WTC11 (cell line): ENCODE measurements around the gene HOXD12. TPM values are rescaled to one million over a fixed set of nuclear protein-coding genes. Genes with fewer than 3 reads are reported as not detected.

ENCODE experiments used
- ATAC-seq: fragments of 200-7000 bp; cut with Tn5 transposase; 2 replicates; pipeline ENCODE4 v1.10.0; 2021; ENCODE audit warnings: mild to moderate bottlenecking, moderate library complexity
- CTCF ChIA-PET: fragments of 300-600 bp; sonication (Branson Sonifier 250); formaldehyde crosslinking; loops from one replicate; lab custom pipeline; 2021; ENCODE audit warnings: antibody characterized with exemption; lab: Charles Lee
- POLR2A ChIA-PET: fragments of 350-600 bp; sonication (Branson Sonifier 250); formaldehyde crosslinking; loops from one replicate; lab custom pipeline; 2021; ENCODE audit warnings: antibody characterized with exemption; lab: Charles Lee
- DNase-seq: peaks from one replicate; pipeline ENCODE4 v3.0.0; 2021; ENCODE audit warnings: low spot score
- H3K27ac Mint-ChIP-seq: 2 replicates; pipeline ENCODE4 v1.8.0; 2021; ENCODE audit warnings: mixed read lengths
- H3K27me3 Mint-ChIP-seq: 2 replicates; pipeline ENCODE4 v1.8.0; 2021; ENCODE audit warnings: low read depth, mild to moderate bottlenecking, moderate library complexity, mixed read lengths
- H3K36me3 Mint-ChIP-seq: 2 replicates; pipeline ENCODE4 v1.8.0; 2021; ENCODE audit warnings: mixed read lengths
- H3K4me1 Mint-ChIP-seq: 2 replicates; pipeline ENCODE4 v1.8.0; 2022; ENCODE audit warnings: mixed read lengths
- H3K4me3 Mint-ChIP-seq: 2 replicates; pipeline ENCODE4 v1.8.0; 2021; ENCODE audit warnings: mild to moderate bottlenecking, moderate library complexity, mixed read lengths
- H3K9me3 Mint-ChIP-seq: 2 replicates; pipeline ENCODE4 v1.8.0; 2021; ENCODE audit warnings: mixed read lengths
- CREB1 ChIP-seq: sonication (generic); formaldehyde crosslinking; IDR thresholded peaks from 2 replicates; pipeline ENCODE4 v1.8.0; 2023; ENCODE audit warnings: mild to moderate bottlenecking, missing genetic modification reagents
- FOXJ3 ChIP-seq: sonication (generic); formaldehyde crosslinking; IDR thresholded peaks from 2 replicates; pipeline ENCODE4 v1.9.0; 2021; ENCODE audit warnings: missing genetic modification reagents, mild to moderate bottlenecking, borderline replicate concordance
- FOXK1 ChIP-seq: sonication (generic); formaldehyde crosslinking; IDR thresholded peaks from 2 replicates; pipeline ENCODE4 v1.8.0; 2022; ENCODE audit warnings: mild to moderate bottlenecking, moderate library complexity, missing genetic modification reagents
- GRHL2 ChIP-seq: fragments of 250-450 bp; sonication (Bioruptor Pico); IDR thresholded peaks from 2 replicates; pipeline ENCODE4 v1.8.0; 2022; ENCODE audit warnings: mild to moderate bottlenecking, moderate library complexity; ENCODE audit not compliant: insufficient replicate concordance, severe bottlenecking
- HMGA2 ChIP-seq: fragments of 250-450 bp; sonication (Bioruptor Pico); IDR thresholded peaks from 2 replicates; pipeline ENCODE4 v1.4.0; 2021; ENCODE audit warnings: mild to moderate bottlenecking, moderate library complexity
- MYBL2 ChIP-seq: sonication (generic); formaldehyde crosslinking; IDR thresholded peaks from 2 replicates; pipeline ENCODE4 v1.8.1; 2023; ENCODE audit warnings: mild to moderate bottlenecking, moderate library complexity, missing genetic modification reagents
- NFE2L1 ChIP-seq: sonication (generic); formaldehyde crosslinking; IDR thresholded peaks from 2 replicates; pipeline ENCODE4 v1.8.1; 2023; ENCODE audit warnings: missing genetic modification reagents
- NR1H2 ChIP-seq: sonication (generic); formaldehyde crosslinking; IDR thresholded peaks from 2 replicates; pipeline ENCODE4 v1.9.0; 2021; ENCODE audit warnings: mild to moderate bottlenecking, moderate library complexity, missing genetic modification reagents
- ZNF121 ChIP-seq: sonication (generic); formaldehyde crosslinking; IDR thresholded peaks from 2 replicates; pipeline ENCODE4 v1.8.0; 2023; ENCODE audit warnings: missing genetic modification reagents
- ZNF232 ChIP-seq: sonication (generic); formaldehyde crosslinking; IDR thresholded peaks from 2 replicates; pipeline ENCODE4 v1.8.0; 2022; ENCODE audit warnings: mild to moderate bottlenecking, missing genetic modification reagents
- ZNF423 ChIP-seq: fragments of 250-450 bp; sonication (Bioruptor Pico); IDR thresholded peaks from 2 replicates; pipeline ENCODE4 v2.1.2; 2022; ENCODE audit warnings: mild to moderate bottlenecking, moderate library complexity
- total RNA-seq: library from RNA; stranded (reverse); gene quantifications from 3 replicates; pipeline ENCODE4 v1.2.3, GENCODE V29; 2021
- TF ChIP-seq, protein P1 (sequence below): sonication (generic); formaldehyde crosslinking; IDR thresholded peaks from 2 replicates; pipeline ENCODE4 v1.8.1; 2023; ENCODE audit warnings: mild to moderate bottlenecking, missing genetic modification reagents
- TF ChIP-seq, protein P2 (sequence below): sonication (generic); formaldehyde crosslinking; IDR thresholded peaks from 2 replicates; pipeline ENCODE4 v1.8.0; 2022; ENCODE audit warnings: missing genetic modification reagents
- TF ChIP-seq, protein P3 (sequence below): sonication (generic); formaldehyde crosslinking; IDR thresholded peaks from 2 replicates; pipeline ENCODE4 v1.8.1; 2023; ENCODE audit warnings: mild to moderate bottlenecking, missing genetic modification reagents, moderate library complexity
- TF ChIP-seq, protein P4 (sequence below): sonication (generic); formaldehyde crosslinking; IDR thresholded peaks from 2 replicates; pipeline ENCODE4 v1.8.0; 2022; ENCODE audit warnings: mild to moderate bottlenecking, missing genetic modification reagents
- TF ChIP-seq, protein P5 (sequence below): sonication (generic); formaldehyde crosslinking; IDR thresholded peaks from 2 replicates; pipeline ENCODE4 v1.8.0; 2023; ENCODE audit warnings: missing genetic modification reagents
- TF ChIP-seq, protein P6 (sequence below): sonication (generic); formaldehyde crosslinking; IDR thresholded peaks from 2 replicates; pipeline ENCODE4 v1.8.1; 2022; ENCODE audit warnings: missing genetic modification reagents, borderline replicate concordance
- TF ChIP-seq, protein P7 (sequence below): sonication (generic); formaldehyde crosslinking; IDR thresholded peaks from 2 replicates; pipeline ENCODE4 v1.8.1; 2023; ENCODE audit warnings: mild to moderate bottlenecking, missing genetic modification reagents, moderate library complexity

Gene HOXD12
- total RNA-seq, 1 experiment from 2014 or later, result 0.17 TPM

DNA sequence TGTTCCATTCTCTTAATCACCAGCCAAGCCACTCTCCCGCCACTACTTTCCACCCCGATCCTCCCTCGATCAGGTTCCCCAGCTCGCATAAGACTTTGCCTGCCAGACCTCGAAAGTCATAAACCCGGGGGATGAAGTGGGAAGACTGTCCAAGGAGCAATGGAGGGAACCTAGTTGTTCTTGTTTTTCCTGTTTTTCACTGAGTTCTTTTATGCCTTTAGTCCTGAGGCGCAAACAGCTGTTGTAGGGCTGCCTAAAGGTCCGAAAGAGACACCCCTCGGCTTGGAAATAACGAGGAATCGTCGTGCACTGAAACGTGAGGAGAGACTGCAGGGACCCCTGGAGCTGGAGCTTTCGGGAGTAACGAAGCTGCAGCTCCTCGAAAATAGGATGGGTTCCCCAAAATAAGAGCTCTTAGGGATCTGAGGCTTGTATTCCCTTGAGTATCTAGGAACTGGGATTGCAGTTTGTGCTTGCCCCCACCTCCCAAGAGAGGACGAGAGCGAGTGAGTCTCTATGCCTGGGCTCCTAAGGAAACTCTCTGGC is 1.7 kb upstream of the HOXD12 start:
- Mint-ChIP-seq H3K4me1 (peaks cover 65% of the 10 kb centered on the region), H3K27me3 (peaks cover 99% of the 10 kb centered on the region), H3K9me3 (no peaks in the 10 kb centered on the region), H3K4me3 (peak overlapping the region; percentile 65), H3K27ac (no peak overlapping the region), H3K36me3 (peaks cover 2% of the 10 kb centered on the region; the same call in 1 of the 2 replicates)
- DNase-seq (no peak), ATAC-seq (peak; percentile 3)
- TF ChIP-seq CREB1 (CRISPR knock-in tag) (no peak), ZNF232 (no peak), HMGA2 (CRISPR knock-in tag) (no peak)
- TF ChIP-seq, protein P1, sequence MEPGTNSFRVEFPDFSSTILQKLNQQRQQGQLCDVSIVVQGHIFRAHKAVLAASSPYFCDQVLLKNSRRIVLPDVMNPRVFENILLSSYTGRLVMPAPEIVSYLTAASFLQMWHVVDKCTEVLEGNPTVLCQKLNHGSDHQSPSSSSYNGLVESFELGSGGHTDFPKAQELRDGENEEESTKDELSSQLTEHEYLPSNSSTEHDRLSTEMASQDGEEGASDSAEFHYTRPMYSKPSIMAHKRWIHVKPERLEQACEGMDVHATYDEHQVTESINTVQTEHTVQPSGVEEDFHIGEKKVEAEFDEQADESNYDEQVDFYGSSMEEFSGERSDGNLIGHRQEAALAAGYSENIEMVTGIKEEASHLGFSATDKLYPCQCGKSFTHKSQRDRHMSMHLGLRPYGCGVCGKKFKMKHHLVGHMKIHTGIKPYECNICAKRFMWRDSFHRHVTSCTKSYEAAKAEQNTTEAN (CRISPR knock-in tag), result no peak
- TF ChIP-seq, protein P2, sequence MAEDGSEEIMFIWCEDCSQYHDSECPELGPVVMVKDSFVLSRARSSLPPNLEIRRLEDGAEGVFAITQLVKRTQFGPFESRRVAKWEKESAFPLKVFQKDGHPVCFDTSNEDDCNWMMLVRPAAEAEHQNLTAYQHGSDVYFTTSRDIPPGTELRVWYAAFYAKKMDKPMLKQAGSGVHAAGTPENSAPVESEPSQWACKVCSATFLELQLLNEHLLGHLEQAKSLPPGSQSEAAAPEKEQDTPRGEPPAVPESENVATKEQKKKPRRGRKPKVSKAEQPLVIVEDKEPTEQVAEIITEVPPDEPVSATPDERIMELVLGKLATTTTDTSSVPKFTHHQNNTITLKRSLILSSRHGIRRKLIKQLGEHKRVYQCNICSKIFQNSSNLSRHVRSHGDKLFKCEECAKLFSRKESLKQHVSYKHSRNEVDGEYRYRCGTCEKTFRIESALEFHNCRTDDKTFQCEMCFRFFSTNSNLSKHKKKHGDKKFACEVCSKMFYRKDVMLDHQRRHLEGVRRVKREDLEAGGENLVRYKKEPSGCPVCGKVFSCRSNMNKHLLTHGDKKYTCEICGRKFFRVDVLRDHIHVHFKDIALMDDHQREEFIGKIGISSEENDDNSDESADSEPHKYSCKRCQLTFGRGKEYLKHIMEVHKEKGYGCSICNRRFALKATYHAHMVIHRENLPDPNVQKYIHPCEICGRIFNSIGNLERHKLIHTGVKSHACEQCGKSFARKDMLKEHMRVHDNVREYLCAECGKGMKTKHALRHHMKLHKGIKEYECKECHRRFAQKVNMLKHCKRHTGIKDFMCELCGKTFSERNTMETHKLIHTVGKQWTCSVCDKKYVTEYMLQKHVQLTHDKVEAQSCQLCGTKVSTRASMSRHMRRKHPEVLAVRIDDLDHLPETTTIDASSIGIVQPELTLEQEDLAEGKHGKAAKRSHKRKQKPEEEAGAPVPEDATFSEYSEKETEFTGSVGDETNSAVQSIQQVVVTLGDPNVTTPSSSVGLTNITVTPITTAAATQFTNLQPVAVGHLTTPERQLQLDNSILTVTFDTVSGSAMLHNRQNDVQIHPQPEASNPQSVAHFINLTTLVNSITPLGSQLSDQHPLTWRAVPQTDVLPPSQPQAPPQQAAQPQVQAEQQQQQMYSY (CRISPR knock-in tag), result no peak
- TF ChIP-seq, protein P3, sequence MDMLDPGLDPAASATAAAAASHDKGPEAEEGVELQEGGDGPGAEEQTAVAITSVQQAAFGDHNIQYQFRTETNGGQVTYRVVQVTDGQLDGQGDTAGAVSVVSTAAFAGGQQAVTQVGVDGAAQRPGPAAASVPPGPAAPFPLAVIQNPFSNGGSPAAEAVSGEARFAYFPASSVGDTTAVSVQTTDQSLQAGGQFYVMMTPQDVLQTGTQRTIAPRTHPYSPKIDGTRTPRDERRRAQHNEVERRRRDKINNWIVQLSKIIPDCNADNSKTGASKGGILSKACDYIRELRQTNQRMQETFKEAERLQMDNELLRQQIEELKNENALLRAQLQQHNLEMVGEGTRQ (CRISPR knock-in tag), result no peak
- ChIA-PET POLR2A (interaction anchor here (0.6 kb wide), 2 partner anchors 13 kb away, joined by 4 read pairs; no protein-coding TSS in a partner anchor), CTCF (interaction anchor here (0.6 to 4.2 kb wide), 38 partner anchors 9 to 1645 kb away, joined by 3 to 56 read pairs (median 4); partner anchors contain the start of genes HOXD11, HOXD9 and LNPK)

DNA sequence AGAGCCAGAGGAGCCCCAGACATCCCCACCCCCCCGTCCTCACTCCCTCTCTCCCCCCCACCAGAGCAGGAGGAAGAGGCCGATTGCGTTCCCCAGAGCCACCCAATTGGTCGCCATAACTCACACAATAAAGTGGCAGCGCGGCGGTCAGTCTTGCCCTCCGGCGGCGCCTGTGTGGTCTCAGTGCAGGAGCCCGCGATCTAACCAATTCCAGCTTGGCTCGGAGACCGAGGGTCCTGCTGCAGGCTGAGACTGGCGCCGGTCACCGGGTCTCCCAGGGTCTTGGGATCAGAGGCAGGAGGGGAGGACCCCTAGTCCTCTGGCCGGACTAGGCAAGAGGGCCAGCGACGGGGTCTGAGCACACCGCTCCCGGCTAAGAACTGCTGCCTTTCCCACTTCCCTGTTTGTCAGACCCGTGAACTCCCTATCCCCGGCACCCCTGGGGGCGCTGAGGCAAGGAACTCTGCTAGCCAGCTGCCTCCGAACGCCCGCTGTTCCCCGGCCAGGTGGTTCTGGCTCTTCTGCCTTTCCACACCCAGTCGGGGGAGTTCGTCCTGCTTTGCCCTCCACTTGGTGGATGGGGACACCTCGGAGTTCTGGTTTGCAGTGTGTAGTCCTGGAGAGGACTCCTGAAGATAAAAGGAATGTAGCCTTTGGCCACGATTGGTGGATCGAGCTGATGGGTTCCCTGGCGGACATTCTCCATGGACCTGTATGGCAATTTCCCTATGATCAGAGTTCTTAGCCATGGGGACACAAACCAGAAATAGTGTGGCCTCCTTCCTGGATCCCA is 1.0 kb upstream of the HOXD12 start:
- no peak for TF ChIP-seq ZNF121 (CRISPR knock-in tag)
- no peak for TF ChIP-seq NR1H2 (CRISPR knock-in tag)
- TF ChIP-seq, protein P4, sequence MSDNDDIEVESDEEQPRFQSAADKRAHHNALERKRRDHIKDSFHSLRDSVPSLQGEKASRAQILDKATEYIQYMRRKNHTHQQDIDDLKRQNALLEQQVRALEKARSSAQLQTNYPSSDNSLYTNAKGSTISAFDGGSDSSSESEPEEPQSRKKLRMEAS (CRISPR knock-in tag), result no peak
- peak; percentile 60; the same call in 1 of the 2 replicates for TF ChIP-seq ZNF423
- TF ChIP-seq FOXJ3 (CRISPR knock-in tag), result no peak
- TF ChIP-seq, all 79 proteins: peak for 1
- ChIA-PET CTCF (interaction anchor here (0.8 to 4.2 kb wide), 20 partner anchors 8 to 895 kb away, joined by 3 to 56 read pairs (median 6); partner anchors contain the start of genes HOXD11 and LNPK), POLR2A (interaction anchor here (0.6 kb wide), 2 partner anchors 14 to 34 kb away, joined by 4 to 7 read pairs; no protein-coding TSS in a partner anchor)
- peak overlapping the region; percentile 65 for H3K4me3 Mint-ChIP-seq
- H3K27ac Mint-ChIP-seq, result no peak overlapping the region
- peak; percentile 1 for ATAC-seq
- peaks cover 99% of the 10 kb centered on the region for H3K27me3 Mint-ChIP-seq
- no peaks in the 10 kb centered on the region for H3K36me3 Mint-ChIP-seq
- peak; percentile 49 for DNase-seq
- no peaks in the 10 kb centered on the region for H3K9me3 Mint-ChIP-seq
- peaks cover 62% of the 10 kb centered on the region for H3K4me1 Mint-ChIP-seq

DNA sequence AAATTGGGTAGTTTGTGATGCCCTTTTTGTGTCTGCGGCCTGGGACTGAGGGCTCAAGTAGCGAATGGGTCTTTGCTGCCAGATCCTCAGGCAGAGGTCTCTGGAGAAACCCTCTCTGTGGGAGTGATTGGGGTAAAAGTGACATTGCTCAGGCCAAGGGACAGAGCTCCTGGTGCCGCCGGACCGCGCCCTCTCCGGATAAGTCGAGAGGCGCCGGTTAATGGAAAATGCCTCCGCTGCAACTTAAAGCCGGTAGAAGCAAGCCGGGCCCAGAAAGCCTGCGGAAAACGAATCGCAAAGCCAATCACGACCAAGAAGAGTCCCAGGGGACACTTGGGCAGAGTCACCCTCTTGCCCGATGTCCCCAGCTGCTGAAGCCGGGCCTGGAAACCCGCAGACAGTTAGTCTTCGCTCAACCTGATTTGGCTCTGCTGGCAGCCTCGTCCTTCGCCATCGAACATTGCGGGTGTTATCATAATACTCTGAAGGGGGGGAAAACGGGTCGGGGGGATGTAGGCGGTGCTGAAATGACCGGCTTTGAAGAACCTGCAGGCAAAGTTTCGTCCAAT is 352 bp upstream of the HOXD12 start:
- no peak for ATAC-seq
- Mint-ChIP-seq H3K27ac (no peak overlapping the region), H3K9me3 (no peaks in the 10 kb centered on the region), H3K4me1 (peaks cover 62% of the 10 kb centered on the region), H3K4me3 (peak overlapping the region; percentile 65), H3K27me3 (peaks cover 99% of the 10 kb centered on the region), H3K36me3 (no peaks in the 10 kb centered on the region)
- ChIA-PET CTCF (interaction anchor here (2.7 to 4.2 kb wide), 4 partner anchors 11 to 409 kb away, joined by 11 to 56 read pairs (median 22); no protein-coding TSS in a partner anchor), POLR2A (interaction anchor here (0.6 kb wide), 1 partner anchor 35 kb away, joined by 7 read pairs; no protein-coding TSS in a partner anchor)
- DNase-seq, result peak; percentile 18
- TF ChIP-seq, protein P5, sequence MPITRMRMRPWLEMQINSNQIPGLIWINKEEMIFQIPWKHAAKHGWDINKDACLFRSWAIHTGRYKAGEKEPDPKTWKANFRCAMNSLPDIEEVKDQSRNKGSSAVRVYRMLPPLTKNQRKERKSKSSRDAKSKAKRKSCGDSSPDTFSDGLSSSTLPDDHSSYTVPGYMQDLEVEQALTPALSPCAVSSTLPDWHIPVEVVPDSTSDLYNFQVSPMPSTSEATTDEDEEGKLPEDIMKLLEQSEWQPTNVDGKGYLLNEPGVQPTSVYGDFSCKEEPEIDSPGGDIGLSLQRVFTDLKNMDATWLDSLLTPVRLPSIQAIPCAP (CRISPR knock-in tag), result no peak
- TF ChIP-seq, protein P1 (CRISPR knock-in tag), result no peak
- no peak for TF ChIP-seq FOXK1 (CRISPR knock-in tag)
- TF ChIP-seq, protein P6, sequence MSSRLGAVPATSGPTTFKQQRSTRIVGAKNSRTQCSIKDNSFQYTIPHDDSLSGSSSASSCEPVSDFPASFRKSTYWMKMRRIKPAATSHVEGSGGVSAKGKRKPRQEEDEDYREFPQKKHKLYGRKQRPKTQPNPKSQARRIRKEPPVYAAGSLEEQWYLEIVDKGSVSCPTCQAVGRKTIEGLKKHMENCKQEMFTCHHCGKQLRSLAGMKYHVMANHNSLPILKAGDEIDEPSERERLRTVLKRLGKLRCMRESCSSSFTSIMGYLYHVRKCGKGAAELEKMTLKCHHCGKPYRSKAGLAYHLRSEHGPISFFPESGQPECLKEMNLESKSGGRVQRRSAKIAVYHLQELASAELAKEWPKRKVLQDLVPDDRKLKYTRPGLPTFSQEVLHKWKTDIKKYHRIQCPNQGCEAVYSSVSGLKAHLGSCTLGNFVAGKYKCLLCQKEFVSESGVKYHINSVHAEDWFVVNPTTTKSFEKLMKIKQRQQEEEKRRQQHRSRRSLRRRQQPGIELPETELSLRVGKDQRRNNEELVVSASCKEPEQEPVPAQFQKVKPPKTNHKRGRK (CRISPR knock-in tag), result no peak
- TF ChIP-seq GRHL2 (CRISPR knock-in tag), result no peak
- TF ChIP-seq NFE2L1 (CRISPR knock-in tag), result no peak
- TF ChIP-seq, protein P7, sequence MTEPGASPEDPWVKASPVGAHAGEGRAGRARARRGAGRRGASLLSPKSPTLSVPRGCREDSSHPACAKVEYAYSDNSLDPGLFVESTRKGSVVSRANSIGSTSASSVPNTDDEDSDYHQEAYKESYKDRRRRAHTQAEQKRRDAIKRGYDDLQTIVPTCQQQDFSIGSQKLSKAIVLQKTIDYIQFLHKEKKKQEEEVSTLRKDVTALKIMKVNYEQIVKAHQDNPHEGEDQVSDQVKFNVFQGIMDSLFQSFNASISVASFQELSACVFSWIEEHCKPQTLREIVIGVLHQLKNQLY (CRISPR knock-in tag), result no peak
- TF ChIP-seq MYBL2 (CRISPR knock-in tag), result no peak
